Measurements from ENCODE around the gene RAPGEF2.

RAPGEF2 gene

GRCh38 chr4:159209249-159209648, 106.4 kb downstream of the RAPGEF2 start:
- intact Hi-C loops (cut with DNase I) = loop anchor here (10.0 kb wide), 2 partner anchors 354 to 484 kb away; partner anchors contain the start of gene PPID
- no peak for DNase-seq

GRCh38 chr4:159210975-159211374, 108.1 kb downstream of the RAPGEF2 start:
- DNase-seq = no peak
- intact Hi-C loops (cut with DNase I) = no loop called here

- intact Hi-C loops (cut with DNase I) = no loop called here
- DNase-seq = no peak
Observed at GRCh38 chr4:159212675-159213293, 109.9 kb downstream of the RAPGEF2 start.

GRCh38 chr4:159216834-159217233, 114.0 kb downstream of the RAPGEF2 start:
- no peak for DNase-seq
- intact Hi-C loops (cut with DNase I) = no loop called here

DNA sequence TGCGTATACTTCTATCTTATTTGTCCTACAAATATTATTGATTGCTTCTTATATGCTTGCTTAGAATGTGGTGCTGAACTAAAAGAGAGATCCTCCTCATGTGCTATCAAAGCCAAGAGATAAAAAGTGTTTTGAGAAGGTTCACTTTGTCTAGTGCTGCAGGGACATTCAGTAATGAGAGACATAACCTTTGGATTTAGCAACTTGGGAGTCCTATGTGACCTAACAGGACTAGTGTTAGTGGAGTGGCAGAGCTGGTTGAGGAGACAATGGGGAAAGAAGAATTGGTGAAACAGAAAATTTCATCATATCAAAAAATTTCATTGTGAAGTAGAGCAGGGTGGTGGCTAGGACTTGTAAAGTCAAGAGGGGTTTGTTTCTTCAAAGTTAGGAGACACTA, 117.0 kb downstream of the RAPGEF2 start:
- DNase-seq = no peak
- intact Hi-C loops (cut with DNase I) = no loop called here

DNA sequence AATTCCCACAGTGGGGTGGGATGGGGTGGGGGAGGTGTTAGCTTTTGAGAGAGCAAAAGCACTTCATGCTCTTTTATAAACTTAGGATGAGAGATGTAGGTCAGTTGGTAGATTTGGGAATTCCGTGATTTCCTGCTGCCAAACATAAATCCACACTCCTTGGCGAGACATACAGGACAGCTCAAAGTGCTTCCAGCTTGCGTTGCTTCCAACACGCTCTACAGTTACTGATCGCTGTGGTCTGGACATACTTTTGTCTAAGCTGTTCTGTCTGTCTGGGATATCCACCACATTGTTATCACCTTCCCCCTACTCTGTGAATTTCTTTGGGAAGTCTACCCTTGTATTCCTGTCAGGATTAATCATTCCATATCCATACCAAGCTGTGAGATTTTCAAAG, 117.5 kb downstream of the RAPGEF2 start:
- DNase-seq = no peak
- intact Hi-C loops (cut with DNase I) = no loop called here

- DNase-seq = no peak
- intact Hi-C loops (cut with DNase I) = no loop called here
Observed at GRCh38 chr4:159221280-159221679, 118.4 kb downstream of the RAPGEF2 start.

- no peak for DNase-seq
- intact Hi-C loops (cut with DNase I) = no loop called here
Observed at GRCh38 chr4:159222043-159222552, 119.2 kb downstream of the RAPGEF2 start.

DNA sequence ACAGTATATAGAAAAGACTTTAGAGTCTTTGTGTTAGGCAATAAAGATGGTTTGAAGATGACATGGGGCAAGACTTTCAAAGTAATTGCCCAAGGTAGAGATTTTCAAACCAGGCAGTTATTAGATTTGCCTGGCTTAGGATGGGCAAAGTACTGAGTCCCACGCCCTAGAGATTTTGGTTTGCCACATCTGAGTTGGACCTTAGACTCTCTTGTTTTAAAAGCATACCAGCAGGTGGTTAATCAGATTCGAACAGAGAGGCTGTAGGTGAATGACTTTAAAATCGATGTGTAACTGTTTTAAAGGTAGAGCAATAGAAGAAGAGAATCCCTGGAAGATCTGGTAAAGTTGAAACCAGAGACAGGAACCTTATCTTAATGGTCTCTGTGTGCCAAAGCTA, 121.5 kb downstream of the RAPGEF2 start:
- intact Hi-C loops (cut with DNase I) = no loop called here
- no peak for DNase-seq

DNA sequence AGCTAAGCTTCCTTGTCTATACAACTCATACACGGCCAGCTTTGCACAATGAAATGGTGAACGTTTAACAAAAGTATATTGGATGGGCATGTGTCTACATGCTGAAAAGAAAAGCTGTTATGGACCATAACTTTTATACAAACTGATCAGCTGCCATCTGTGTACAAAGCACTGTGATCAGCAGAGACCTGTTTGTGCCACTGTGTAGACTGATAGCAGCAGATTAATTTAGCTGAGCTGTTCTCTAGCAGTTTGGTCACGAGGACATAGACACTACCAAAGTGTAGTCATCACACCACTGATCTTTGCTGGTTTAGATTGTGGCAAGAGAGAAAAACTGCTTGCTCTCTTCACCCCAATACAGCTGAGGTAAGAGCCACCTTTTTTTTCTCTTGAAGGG, 124.5 kb downstream of the RAPGEF2 start:
- intact Hi-C loops (cut with DNase I) = no loop called here
- peak in 2 of 42 donors; percentile 14 to 40 for DNase-seq

- DNase-seq = peak in 41 of 42 donors; percentile 22 to 81 (median 55)
- intact Hi-C loops (cut with DNase I) = no loop called here
Observed at GRCh38 chr4:159227984-159228383, 125.1 kb downstream of the RAPGEF2 start.

GRCh38 chr4:159229164-159229563, 126.3 kb downstream of the RAPGEF2 start:
- intact Hi-C loops (cut with DNase I) = no loop called here
- DNase-seq = peak in 1 of 42 donors; percentile 13

GRCh38 chr4:159232465-159233106, 129.7 kb downstream of the RAPGEF2 start:
- intact Hi-C loops (cut with DNase I) = no loop called here
- DNase-seq = no peak

GRCh38 chr4:159235779-159236368, 133.0 kb downstream of the RAPGEF2 start:
- intact Hi-C loops (cut with DNase I) = no loop called here
- no peak for DNase-seq

DNA sequence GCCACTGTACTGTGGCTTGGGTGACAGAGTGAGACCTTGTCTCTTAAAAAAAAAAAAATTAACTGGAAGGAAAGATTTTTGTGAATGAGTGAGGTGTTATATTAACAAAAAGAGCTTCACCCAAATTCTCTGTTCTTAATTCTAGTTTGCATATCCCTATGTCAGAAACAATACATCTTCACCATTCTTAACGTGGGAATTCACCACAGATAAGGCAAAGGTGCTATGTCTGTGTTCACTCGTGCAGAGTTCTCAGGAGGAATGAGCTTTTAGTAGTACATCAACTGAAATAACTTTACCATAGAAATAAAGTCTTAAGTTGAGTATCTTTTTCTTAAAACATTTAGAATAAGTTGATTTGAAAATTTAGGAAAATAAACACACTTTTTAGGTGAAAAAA, 135.1 kb downstream of the RAPGEF2 start:
- intact Hi-C loops (cut with DNase I) = no loop called here
- no peak for DNase-seq

DNA sequence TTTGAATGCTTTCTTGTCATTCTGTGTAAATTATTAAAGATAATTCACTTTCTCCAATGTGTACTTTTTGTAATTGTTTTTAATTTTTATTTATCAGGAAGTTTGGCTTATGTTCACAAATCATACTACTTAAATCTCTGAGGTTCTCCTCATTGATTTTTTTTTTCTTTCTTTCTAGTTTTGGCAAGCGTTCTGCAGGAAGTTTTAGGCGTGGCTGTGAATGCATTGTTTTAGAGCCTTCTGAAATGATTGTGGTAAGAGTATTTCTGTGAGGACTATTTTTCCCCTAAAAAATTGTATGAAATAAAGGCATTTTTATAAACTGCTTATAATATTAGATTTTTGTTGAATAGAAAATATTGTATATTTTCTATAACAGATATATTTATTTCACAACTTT, 135.8 kb downstream of the RAPGEF2 start:
- DNase-seq = no peak
- intact Hi-C loops (cut with DNase I) = no loop called here

DNA sequence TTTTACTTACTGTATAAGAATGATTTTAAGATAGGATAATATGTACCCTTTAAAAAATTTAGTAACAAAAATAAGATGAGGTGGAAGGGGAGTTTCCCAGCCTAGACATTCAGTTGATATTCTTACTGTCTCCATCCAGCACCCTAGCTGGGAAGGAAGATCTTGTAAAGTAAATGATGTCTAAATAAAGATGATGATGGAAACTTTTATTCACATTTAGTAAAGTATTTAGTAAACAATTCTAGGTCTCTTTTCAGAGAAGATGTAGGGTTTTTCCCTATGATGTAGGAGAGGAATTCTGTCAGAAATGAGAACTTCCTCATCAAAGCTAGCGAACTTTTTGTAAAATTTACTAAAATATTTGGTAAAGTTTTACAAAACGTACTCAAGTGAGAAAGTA, 136.8 kb downstream of the RAPGEF2 start:
- intact Hi-C loops (cut with DNase I) = no loop called here
- DNase-seq = no peak

GRCh38 chr4:159240046-159240445, 137.2 kb downstream of the RAPGEF2 start:
- intact Hi-C loops (cut with DNase I) = no loop called here
- DNase-seq = no peak

GRCh38 chr4:159240687-159241086, 137.8 kb downstream of the RAPGEF2 start:
- DNase-seq = no peak
- intact Hi-C loops (cut with DNase I) = no loop called here

DNA sequence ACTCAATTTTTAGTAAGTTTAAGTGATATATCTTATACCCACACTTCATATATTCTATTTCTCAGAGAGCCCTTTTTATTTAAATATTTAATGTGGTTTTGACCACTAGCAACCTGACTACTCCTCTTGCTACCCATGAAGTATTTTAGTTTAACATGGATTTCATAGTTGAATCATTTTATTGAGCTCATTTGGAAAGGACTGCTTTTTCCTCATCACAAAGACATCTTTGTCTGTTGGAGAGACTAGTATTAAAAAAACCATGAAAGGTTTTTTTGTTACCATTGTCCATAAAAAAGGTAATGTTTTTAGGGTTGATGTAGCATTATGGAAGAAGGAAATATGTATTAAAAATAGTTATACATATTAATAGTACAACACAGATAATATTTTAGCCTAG, 139.5 kb downstream of the RAPGEF2 start:
- intact Hi-C loops (cut with DNase I) = no loop called here
- DNase-seq = no peak

All from head of caudate nucleus (tissue), 42 donors.